HEK293T (cell line): Measurements from ENCODE around the gene TERB2.
"Not testable (repeated sequence)": the region's sequence is repeated elsewhere in the genome, so short reads cannot be mapped to it uniquely, and the experiment has no call there.

Source experiments
- ARNT ChIP-seq: fragments of 450-650 bp; IDR thresholded peaks from 2 replicates; pipeline ENCODE4 v1.6.1; 2017; ENCODE audit warnings: mild to moderate bottlenecking
- FOXK2 ChIP-seq: fragments of 450-650 bp; IDR thresholded peaks from 2 replicates; pipeline ENCODE4 v1.6.1; 2016; ENCODE audit warnings: mild to moderate bottlenecking
- HDGF ChIP-seq: fragments of 450-650 bp; IDR thresholded peaks from 2 replicates; pipeline ENCODE4 v1.6.1; 2017; ENCODE audit warnings: antibody characterized with exemption, borderline replicate concordance
- LEF1 ChIP-seq: fragments of 450-650 bp; IDR thresholded peaks from 2 replicates; pipeline ENCODE4 v1.6.1; 2017; ENCODE audit warnings: mild to moderate bottlenecking, borderline replicate concordance
- PKNOX1 ChIP-seq: fragments of 450-650 bp; IDR thresholded peaks from 2 replicates; pipeline ENCODE4 v1.6.1; 2016
- SP1 ChIP-seq: fragments of 450-650 bp; IDR thresholded peaks from 2 replicates; pipeline ENCODE4 v1.6.1; 2017

DNA sequence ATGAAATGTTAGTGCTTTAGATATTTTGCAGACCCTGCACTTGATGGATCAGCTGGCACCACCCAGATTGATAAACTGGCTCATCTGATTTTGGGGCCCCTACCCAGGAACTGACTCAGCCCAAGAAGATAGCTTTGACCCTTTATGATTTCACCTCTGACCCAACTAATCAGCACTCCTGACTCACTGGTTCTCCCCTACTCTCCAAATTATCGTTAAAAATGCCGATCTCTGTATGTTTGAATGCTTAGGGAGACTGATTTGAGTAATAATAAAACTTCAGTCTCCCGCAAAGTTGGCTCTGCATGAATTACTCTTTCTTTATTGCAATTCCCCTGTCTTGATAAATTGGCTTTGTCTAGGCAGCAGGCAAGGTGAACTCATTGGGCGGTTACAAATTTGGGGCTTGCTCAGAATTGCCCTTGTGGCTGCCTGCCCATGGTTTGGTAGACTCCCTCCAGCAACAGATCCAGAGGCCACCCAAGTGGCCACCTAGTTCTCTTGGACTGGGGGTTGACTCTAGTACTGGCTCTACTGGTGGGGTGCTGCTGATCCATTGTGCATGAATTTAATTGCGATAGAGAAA, 48.2 kb downstream of the TERB2 start:
- not testable (repeated sequence) for TF ChIP-seq SP1, ARNT, LEF1, PKNOX1, FOXK2, HDGF
